H1 (cell line): ENCODE results near the gene CDKN2B. TPM values are rescaled to one million over a fixed set of nuclear protein-coding genes. Genes with fewer than 3 reads are reported as not detected.

ENCODE experiments used
- CTCF ChIA-PET: fragments of 300-600 bp; sonication (Branson Sonifier 250); formaldehyde crosslinking; loops from one replicate; lab custom pipeline; 2021; ENCODE audit not compliant: partially characterized antibody; lab: Charles Lee
- POLR2A ChIA-PET: fragments of 300-600 bp; sonication (Branson Sonifier 250); formaldehyde crosslinking; loops from one replicate; lab custom pipeline; 2021; ENCODE audit warnings: inconsistent platforms; ENCODE audit not compliant: partially characterized antibody; lab: Charles Lee
- DNase-seq, 2 experiments: peaks; one replicate each; pipeline versions ENCODE4 v3.0.0 to v3.0.0-alpha.2; 2010 to 2022; ENCODE audit warnings: low spot score in 2 of 2, low read depth in 1 of 2, mixed read lengths in 1 of 2
- FAIRE-seq: peaks from 2 replicates; lab custom pipeline; 2011; peaks lifted over from hg19 to GRCh38; lab: Jason Lieb, UNC
- H2AFZ ChIP-seq: 2 replicates; pipeline ENCODE4 v1.8.1; 2012; ENCODE audit warnings: low read length, inconsistent platforms
- H2AK5ac ChIP-seq: 2 replicates; pipeline ENCODE4 v1.6.1; 2013; ENCODE audit warnings: low read depth, low read length
- H2BK120ac ChIP-seq: replicated peaks from 2 replicates; pipeline ENCODE3; 2013; ENCODE audit warnings: low read depth, low read length, inconsistent platforms
- H2BK12ac ChIP-seq: 2 replicates; pipeline ENCODE4 v1.6.1; 2013; ENCODE audit warnings: low read depth, low read length
- H2BK15ac ChIP-seq: 2 replicates; pipeline ENCODE4 v1.6.1; 2013; ENCODE audit warnings: low read length
- H2BK20ac ChIP-seq: 2 replicates; pipeline ENCODE4 v1.6.1; 2013; ENCODE audit warnings: low read length
- H2BK5ac ChIP-seq: 2 replicates; pipeline ENCODE4 v1.6.1; 2013; ENCODE audit warnings: low read depth, low read length
- H3K14ac ChIP-seq: 2 replicates; pipeline ENCODE4 v1.6.1; 2013; ENCODE audit warnings: inconsistent platforms; ENCODE audit not compliant: insufficient read length
- H3K18ac ChIP-seq: 2 replicates; pipeline ENCODE4 v1.6.1; 2013; ENCODE audit warnings: low read length; ENCODE audit errors: extremely low read depth
- H3K23ac ChIP-seq: 2 replicates; pipeline ENCODE4 v1.6.1; 2013; ENCODE audit warnings: inconsistent platforms; ENCODE audit not compliant: insufficient read length
- H3K23me2 ChIP-seq: 2 replicates; pipeline ENCODE4 v1.6.1; 2013; ENCODE audit warnings: low read depth, low read length
- H3K27ac ChIP-seq: 2 replicates; pipeline ENCODE4 v1.6.1; 2011; ENCODE audit warnings: low read depth, low read length, inconsistent platforms
- H3K27me3 ChIP-seq, 4 experiments: replicated peaks in 1 of 4; 1 replicate in 1 of 4; 2 replicates in 3 of 4; pipeline versions ENCODE4 v1.6.1 to v1.8.1; 2011 to 2013; ENCODE audit warnings: low read length in 3 of 4, mild to moderate bottlenecking in 3 of 4, inconsistent platforms in 2 of 4, mixed read lengths in 2 of 4, moderate library complexity in 1 of 4; ENCODE audit not compliant: control insufficient read depth in 3 of 4, insufficient read depth in 3 of 4; ENCODE audit errors: extremely low read depth in 1 of 4
- H3K36me3 ChIP-seq, 4 experiments: 2 replicates each; pipeline versions ENCODE4 v1.6.1 to v1.8.1; 2011 to 2013; ENCODE audit warnings: mild to moderate bottlenecking in 4 of 4, low read length in 3 of 4, moderate library complexity in 2 of 4, control low read depth in 1 of 4, inconsistent platforms in 1 of 4; ENCODE audit not compliant: insufficient read depth in 4 of 4, control insufficient read depth in 2 of 4
- H3K4ac ChIP-seq: replicated peaks from 2 replicates; pipeline ENCODE3; 2013; ENCODE audit warnings: low read length, low read depth, mixed read lengths, inconsistent platforms; ENCODE audit not compliant: insufficient read length
- H3K4me1 ChIP-seq, 4 experiments: replicated peaks in 1 of 4; 1 replicate in 1 of 4; 2 replicates in 3 of 4; pipeline versions ENCODE4 v1.6.1 to v1.8.1; 2011 to 2013; ENCODE audit warnings: low read length in 3 of 4, inconsistent platforms in 2 of 4, mixed read lengths in 1 of 4; ENCODE audit not compliant: insufficient read depth in 4 of 4, control insufficient read depth in 3 of 4
- H3K4me2 ChIP-seq, 2 experiments: 2 replicates each; pipeline versions ENCODE4 v1.6.1 to v1.8.1; 2011 to 2013; ENCODE audit warnings: low read depth in 2 of 2, low read length in 2 of 2, control low read depth in 1 of 2, inconsistent platforms in 1 of 2, mild to moderate bottlenecking in 1 of 2; ENCODE audit not compliant: insufficient read depth in 1 of 2
- H3K4me3 ChIP-seq, 4 experiments: fragments of 200-600, 300-600 bp in 1 of 4; sonication (generic), shearing (Covaris generic), sonication (Bioruptor Twin) in 1 of 4; 2 replicates each; pipeline versions ENCODE4 v1.5.1 to v1.8.1; 2011 to 2016; ENCODE audit warnings: low read length in 4 of 4, low read depth in 3 of 4, control low read depth in 2 of 4, inconsistent platforms in 2 of 4, mild to moderate bottlenecking in 2 of 4, mixed read lengths in 1 of 4, moderate library complexity in 1 of 4; ENCODE audit not compliant: insufficient read depth in 2 of 4; ENCODE audit errors: extremely low read depth in 1 of 4
- H3K56ac ChIP-seq: replicated peaks from 2 replicates; pipeline ENCODE3; 2013; ENCODE audit warnings: low read depth, mild to moderate bottlenecking, mixed read lengths, low read length, inconsistent platforms; ENCODE audit not compliant: insufficient read length
- H3K79me1 ChIP-seq: 2 replicates; pipeline ENCODE4 v1.6.1; 2013; ENCODE audit warnings: low read depth, low read length, control low read depth
- H3K79me2 ChIP-seq, 2 experiments: 2 replicates each; pipeline versions ENCODE4 v1.6.1 to v1.8.1; 2012 to 2013; ENCODE audit warnings: low read length in 2 of 2, mild to moderate bottlenecking in 2 of 2, inconsistent platforms in 1 of 2; ENCODE audit not compliant: insufficient read depth in 2 of 2, control insufficient read depth in 1 of 2
- H3K9ac ChIP-seq, 4 experiments: replicated peaks in 1 of 4; 1 replicate in 1 of 4; 2 replicates in 3 of 4; pipeline versions ENCODE4 v1.6.1 to v1.8.1; 2011 to 2013; ENCODE audit warnings: low read depth in 3 of 4, low read length in 3 of 4, control low read depth in 2 of 4, mild to moderate bottlenecking in 2 of 4, moderate library complexity in 2 of 4, inconsistent platforms in 1 of 4; ENCODE audit errors: extremely low read depth in 1 of 4
- H3K9me3 ChIP-seq, 2 experiments: 2 replicates each; pipeline versions ENCODE4 v1.6.1 to v1.8.1; 2012 to 2013; ENCODE audit warnings: mild to moderate bottlenecking in 2 of 2, moderate library complexity in 2 of 2, control low read depth in 1 of 2, inconsistent platforms in 1 of 2, low read depth in 1 of 2, low read length in 1 of 2, mixed read lengths in 1 of 2; ENCODE audit not compliant: insufficient read depth in 2 of 2
- H4K20me1 ChIP-seq, 2 experiments: replicated peaks in 1 of 2; 2 replicates each; pipeline versions ENCODE3 to v1.8.1; 2011 to 2013; ENCODE audit warnings: inconsistent platforms in 2 of 2, low read length in 2 of 2, mild to moderate bottlenecking in 1 of 2; ENCODE audit not compliant: insufficient read depth in 2 of 2, control insufficient read depth in 1 of 2
- H4K5ac ChIP-seq: 2 replicates; pipeline ENCODE4 v1.6.1; 2013; ENCODE audit warnings: low read length, low read depth, mixed read lengths, inconsistent platforms; ENCODE audit not compliant: insufficient read length
- H4K8ac ChIP-seq: 2 replicates; pipeline ENCODE4 v1.8.0; 2013; ENCODE audit warnings: mild to moderate bottlenecking, moderate library complexity, low read length, inconsistent platforms; ENCODE audit not compliant: insufficient read depth; ENCODE audit errors: extremely low read depth
- H4K91ac ChIP-seq: replicated peaks from 2 replicates; pipeline ENCODE3; 2013; ENCODE audit warnings: low read length, mixed read lengths, inconsistent platforms; ENCODE audit not compliant: insufficient read length
- CEBPB ChIP-seq: IDR thresholded peaks from 2 replicates; pipeline ENCODE4 v1.6.1; 2012; ENCODE audit warnings: low read depth, low read length
- EGR1 ChIP-seq: IDR thresholded peaks from 2 replicates; pipeline ENCODE4 v1.6.1; 2011; ENCODE audit warnings: low read depth, low read length, borderline replicate concordance
- EZH2 ChIP-seq: fragments of 200-600 bp; sonication (generic); IDR thresholded peaks from 2 replicates; pipeline ENCODE4 v1.7.1; 2012; ENCODE audit warnings: low read depth, mild to moderate bottlenecking, moderate library complexity, low read length, inconsistent platforms; ENCODE audit not compliant: severe bottlenecking
- HDAC2 ChIP-seq, 2 experiments: fragments of 300-600 bp in 1 of 2; sonication (generic) in 1 of 2; IDR thresholded peaks; 2 replicates each; pipeline ENCODE4 v1.6.1; 2011 to 2012; ENCODE audit warnings: low read depth in 2 of 2, low read length in 2 of 2, mild to moderate bottlenecking in 2 of 2, moderate library complexity in 2 of 2, borderline replicate concordance in 1 of 2, inconsistent platforms in 1 of 2
- POU5F1 ChIP-seq: IDR thresholded peaks from 2 replicates; pipeline ENCODE4 v1.6.1; 2011; ENCODE audit warnings: low read depth, mild to moderate bottlenecking, low read length, moderate library complexity
- RFX5 ChIP-seq: IDR thresholded peaks from 2 replicates; pipeline ENCODE4 v1.6.1; 2011; ENCODE audit warnings: low read depth, low read length, improper control_type of control experiment, borderline replicate concordance
- TAF7 ChIP-seq: optimal IDR thresholded peaks from 2 replicates; pipeline ENCODE3; 2011; ENCODE audit warnings: low read depth, mild to moderate bottlenecking, inconsistent platforms, low read length, moderate library complexity, borderline replicate concordance
- TEAD4 ChIP-seq: IDR thresholded peaks from 2 replicates; pipeline ENCODE4 v1.6.1; 2012; ENCODE audit warnings: low read depth, low read length, inconsistent platforms, mixed read lengths
- polyA plus RNA-seq, 7 experiments: library from polyadenylated mRNA; depleted of rRNA in 3 of 7; stranded (reverse) in 5 of 7; unstranded in 2 of 7; fragments of >200 nt in 5 of 7; fragments of 200-250 nt in 2 of 7; gene quantifications; 1 replicate in 5 of 7; 2 replicates in 1 of 7; 4 replicates in 1 of 7; pipeline versions ENCODE4 v1.2.1 to v1.2.3, GENCODE V29; 2011 to 2013; ENCODE audit warnings: missing spikeins in 2 of 7, mixed read lengths in 2 of 7
- total RNA-seq: library from RNA; stranded (reverse); fragmentation: NEBNext Ultra II Directional; extraction: Animal tissue kit (Norgen Biotek cat#: 25700); gene quantifications from 2 replicates; pipeline ENCODE4 v1.2.1, GENCODE V29; 2021

CDKN2B gene
- total and polyA plus RNA-seq, 2 of the 8 experiments (the other 6 are each of a cell fraction or from before 2014, with no cell fraction given): 0.20 to 0.88 TPM

- Histone ChIP-seq H3K4me2 (no peak overlapping the region), H3K18ac (no peak overlapping the region), H3K9ac (no peak overlapping the region), H3K23ac (no peak overlapping the region)
- TF ChIP-seq RFX5 (no peak), TAF7 (no peak), POU5F1 (no peak), EGR1 (no peak), HDAC2 (IDR thresholded peaks at IDR 0.05; ENCODE audit: borderline replicate concordance in 1 of 2, low read depth in 2 of 2, low read length in 2 of 2) (no peak), CEBPB (no peak), TEAD4 (no peak), EZH2 (no peak)
- TF ChIP-seq, all 59 proteins: peak for 0
- H4K8ac ChIP-seq: no peak overlapping the region
- no peak for FAIRE-seq
- no peaks in the 10 kb centered on the region for H3K79me1 ChIP-seq
- no peaks in the 10 kb centered on the region for H3K79me2 ChIP-seq
- H3K27ac ChIP-seq: no peak overlapping the region
- no peaks in the 10 kb centered on the region for H4K20me1 ChIP-seq
- H2BK15ac ChIP-seq: no peak overlapping the region
- no peaks in the 10 kb centered on the region for H3K9me3 ChIP-seq
- no peak overlapping the region for H2BK5ac ChIP-seq
- no peaks in the 10 kb centered on the region for H3K27me3 ChIP-seq
- H3K36me3 ChIP-seq: no peaks in the 10 kb centered on the region
- H2BK12ac ChIP-seq: no peak overlapping the region
- no peak overlapping the region for H3K56ac ChIP-seq
- H3K4me3 ChIP-seq: no peak overlapping the region
- no peak overlapping the region for H4K91ac ChIP-seq
- H2AFZ ChIP-seq: no peak overlapping the region
- no peak overlapping the region for H2AK5ac ChIP-seq
- no peak overlapping the region for H2BK20ac ChIP-seq
- H3K4me1 ChIP-seq: peaks cover 0 to 4% (median 0%) of the 10 kb centered on the region in 4 experiments; a peak in 1 of 7 replicates
- no peaks in the 10 kb centered on the region for H3K23me2 ChIP-seq
- POLR2A ChIA-PET: interaction anchor here (1.1 kb wide), 1 partner anchor 234 kb away, joined by 3 read pairs; no protein-coding TSS in a partner anchor
- no peak overlapping the region for H3K14ac ChIP-seq
- DNase-seq: no peak
- H4K5ac ChIP-seq: no peak overlapping the region
- H2BK120ac ChIP-seq: no peak overlapping the region
- CTCF ChIA-PET: interaction anchor here (0.7 to 1.7 kb wide), 6 partner anchors 8 to 1834 kb away, joined by 3 to 6 read pairs (median 4); partner anchors contain the start of gene CDKN2B
- H3K4ac ChIP-seq: no peak overlapping the region
These were observed 36.3 kb upstream of the CDKN2B start for GRCh38 chr9:22045423-22045822.
